H9 (cell line): ENCODE measurements around the gene SPTBN1. TPM values are rescaled to one million over a fixed set of nuclear protein-coding genes. Genes with fewer than 3 reads are reported as not detected.

ENCODE experiments used
- DNase-seq: peaks from one replicate; pipeline ENCODE4 v3.0.0-alpha.2; 2017
- H2AFZ ChIP-seq: one replicate; pipeline ENCODE4 v1.6.1; 2013; ENCODE audit warnings: mild to moderate bottlenecking, low read length, control low read depth, moderate library complexity
- H2AK5ac ChIP-seq: 2 replicates; pipeline ENCODE4 v1.6.1; 2013; ENCODE audit warnings: low read length, control low read depth, mixed read lengths; ENCODE audit not compliant: insufficient read length
- H2BK120ac ChIP-seq: one replicate; pipeline ENCODE4 v1.6.1; 2013; ENCODE audit warnings: low read depth, mild to moderate bottlenecking, low read length, control low read depth, inconsistent platforms; ENCODE audit not compliant: poor library complexity, severe bottlenecking
- H2BK12ac ChIP-seq: 2 replicates; pipeline ENCODE4 v1.6.1; 2013; ENCODE audit warnings: low read length, control low read depth, mixed read lengths, low read depth; ENCODE audit not compliant: insufficient read length
- H2BK15ac ChIP-seq: 2 replicates; pipeline ENCODE4 v1.6.1; 2013; ENCODE audit warnings: low read depth, low read length, control low read depth
- H2BK20ac ChIP-seq: one replicate; pipeline ENCODE4 v1.6.1; 2013; ENCODE audit warnings: low read depth, mild to moderate bottlenecking, low read length, control low read depth, inconsistent platforms; ENCODE audit not compliant: poor library complexity, severe bottlenecking
- H2BK5ac ChIP-seq: 2 replicates; pipeline ENCODE4 v1.6.1; 2013; ENCODE audit warnings: low read length, control low read depth, mixed read lengths; ENCODE audit not compliant: insufficient read length
- H3K14ac ChIP-seq: 2 replicates; pipeline ENCODE4 v1.6.1; 2013; ENCODE audit warnings: low read length, control low read depth; ENCODE audit not compliant: insufficient read depth
- H3K18ac ChIP-seq: 2 replicates; pipeline ENCODE4 v1.6.1; 2013; ENCODE audit warnings: low read depth, mild to moderate bottlenecking, mixed read lengths, low read length, control low read depth; ENCODE audit not compliant: insufficient read length
- H3K23ac ChIP-seq: 2 replicates; pipeline ENCODE4 v1.6.1; 2013; ENCODE audit warnings: low read length, control low read depth, mixed read lengths, low read depth; ENCODE audit not compliant: insufficient read length
- H3K23me2 ChIP-seq: 2 replicates; pipeline ENCODE4 v1.6.1; 2013; ENCODE audit warnings: low read depth, mild to moderate bottlenecking, mixed read lengths, low read length, control low read depth; ENCODE audit not compliant: insufficient read length, poor library complexity, severe bottlenecking
- H3K27ac ChIP-seq: 2 replicates; pipeline ENCODE4 v1.5.1; 2013; ENCODE audit warnings: low read length, control low read depth, mixed read lengths, low read depth; ENCODE audit not compliant: insufficient read length
- H3K27me3 ChIP-seq: 2 replicates; pipeline ENCODE4 v1.6.1; 2013; ENCODE audit warnings: low read length, control low read depth, inconsistent platforms; ENCODE audit not compliant: insufficient read depth
- H3K4ac ChIP-seq: 2 replicates; pipeline ENCODE4 v1.6.1; 2013; ENCODE audit warnings: low read depth, mild to moderate bottlenecking, control low read depth, inconsistent platforms, low read length, moderate library complexity
- H3K4me1 ChIP-seq: 2 replicates; pipeline ENCODE4 v1.6.1; 2013; ENCODE audit warnings: low read length, control low read depth, inconsistent platforms; ENCODE audit not compliant: insufficient read depth
- H3K4me2 ChIP-seq: 2 replicates; pipeline ENCODE4 v1.6.1; 2013; ENCODE audit warnings: low read length, control low read depth, mixed read lengths; ENCODE audit not compliant: insufficient read length, insufficient read depth
- H3K56ac ChIP-seq: 2 replicates; pipeline ENCODE4 v1.6.1; 2013; ENCODE audit warnings: low read depth, mild to moderate bottlenecking, mixed read lengths, low read length, control low read depth; ENCODE audit not compliant: insufficient read length
- H3K79me1 ChIP-seq: 2 replicates; pipeline ENCODE4 v1.6.1; 2013; ENCODE audit warnings: low read depth, mild to moderate bottlenecking, moderate library complexity, low read length, control low read depth, inconsistent platforms; ENCODE audit not compliant: insufficient read depth, poor library complexity, severe bottlenecking
- H3K79me2 ChIP-seq: 2 replicates; pipeline ENCODE4 v1.6.1; 2013; ENCODE audit warnings: low read length, control low read depth, inconsistent platforms; ENCODE audit not compliant: insufficient read depth
- H3K9ac ChIP-seq: 2 replicates; pipeline ENCODE4 v1.6.1; 2013; ENCODE audit warnings: low read length, control low read depth, mixed read lengths; ENCODE audit not compliant: insufficient read length; ENCODE audit errors: extremely low read depth
- H3K9me3 ChIP-seq: one replicate; pipeline ENCODE4 v1.6.1; 2013; ENCODE audit warnings: low read depth, low read length, inconsistent platforms; ENCODE audit not compliant: control insufficient read depth
- H3T11ph ChIP-seq: one replicate; pipeline ENCODE4 v1.6.1; 2013; ENCODE audit warnings: mild to moderate bottlenecking, low read length, control low read depth, inconsistent platforms
- H4K20me1 ChIP-seq: one replicate; pipeline ENCODE4 v1.6.1; 2013; ENCODE audit not compliant: control insufficient read depth, insufficient read length, insufficient read depth
- H4K5ac ChIP-seq: 2 replicates; pipeline ENCODE4 v1.6.1; 2013; ENCODE audit warnings: low read depth, mild to moderate bottlenecking, mixed read lengths, low read length, control low read depth; ENCODE audit not compliant: insufficient read length
- H4K8ac ChIP-seq: replicated peaks from 2 replicates; pipeline ENCODE4 v1.6.1; 2013; ENCODE audit warnings: low read length, control low read depth, mixed read lengths, low read depth; ENCODE audit not compliant: insufficient read length
- H4K91ac ChIP-seq: 2 replicates; pipeline ENCODE4 v1.6.1; 2013; ENCODE audit warnings: low read depth, mild to moderate bottlenecking, moderate library complexity, mixed read lengths, low read length, control low read depth; ENCODE audit not compliant: insufficient read length
- H3K27ac Mint-ChIP-seq, 3 experiments: 2 replicates in 2 of 3; 3 replicates in 1 of 3; pipeline ENCODE4 v1.8.0; 2020 to 2021; ENCODE audit warnings: mixed read lengths in 3 of 3, mild to moderate bottlenecking in 1 of 3, moderate library complexity in 1 of 3
- H3K27me3 Mint-ChIP-seq: 2 replicates; pipeline ENCODE4 v1.8.0; 2021; ENCODE audit warnings: low read depth, mild to moderate bottlenecking, moderate library complexity, mixed read lengths
- H3K36me3 Mint-ChIP-seq, 3 experiments: 2 replicates in 2 of 3; 3 replicates in 1 of 3; pipeline ENCODE4 v1.8.0; 2020 to 2021; ENCODE audit warnings: low read depth in 3 of 3, mixed read lengths in 3 of 3; ENCODE audit not compliant: insufficient read depth in 1 of 3
- H3K4me1 Mint-ChIP-seq, 2 experiments: 2 replicates each; pipeline ENCODE4 v1.8.0; 2020; ENCODE audit warnings: mixed read lengths in 2 of 2
- H3K4me3 Mint-ChIP-seq, 2 experiments: 2 replicates in 1 of 2; 3 replicates in 1 of 2; pipeline ENCODE4 v1.8.0; 2020 to 2021; ENCODE audit warnings: mild to moderate bottlenecking in 2 of 2, mixed read lengths in 2 of 2, moderate library complexity in 1 of 2
- H3K9me3 Mint-ChIP-seq, 2 experiments: 2 replicates in 1 of 2; 3 replicates in 1 of 2; pipeline ENCODE4 v1.8.0; 2020; ENCODE audit warnings: mild to moderate bottlenecking in 2 of 2, mixed read lengths in 2 of 2, moderate library complexity in 1 of 2
- WGBS: extraction: QIAGEN DNeasy Blood & Tissue Kit; methylation state at CpG from one replicate; pipeline ENCODE4 v1.1.7; 2013; ENCODE audit warnings: missing lambda C conversion rate, low lambda C conversion rate, mixed read lengths; ENCODE audit not compliant: insufficient read length; ENCODE audit errors: extremely low coverage; 5-methylcytosine and 5-hydroxymethylcytosine counted together
- total RNA-seq: library from RNA; stranded (reverse); gene quantifications from 2 replicates; pipeline ENCODE4 v1.2.1, GENCODE V29; 2021
- TF ChIP-seq, protein P1 (sequence below): fragments of 200-600 bp; sonication (generic); conservative IDR thresholded peaks from 3 replicates; pipeline ENCODE4 v1.8.0; 2021; ENCODE audit warnings: antibody characterized with exemption, mild to moderate bottlenecking

Gene SPTBN1
- total RNA-seq, 1 experiment from 2014 or later, result 164 TPM

DNA sequence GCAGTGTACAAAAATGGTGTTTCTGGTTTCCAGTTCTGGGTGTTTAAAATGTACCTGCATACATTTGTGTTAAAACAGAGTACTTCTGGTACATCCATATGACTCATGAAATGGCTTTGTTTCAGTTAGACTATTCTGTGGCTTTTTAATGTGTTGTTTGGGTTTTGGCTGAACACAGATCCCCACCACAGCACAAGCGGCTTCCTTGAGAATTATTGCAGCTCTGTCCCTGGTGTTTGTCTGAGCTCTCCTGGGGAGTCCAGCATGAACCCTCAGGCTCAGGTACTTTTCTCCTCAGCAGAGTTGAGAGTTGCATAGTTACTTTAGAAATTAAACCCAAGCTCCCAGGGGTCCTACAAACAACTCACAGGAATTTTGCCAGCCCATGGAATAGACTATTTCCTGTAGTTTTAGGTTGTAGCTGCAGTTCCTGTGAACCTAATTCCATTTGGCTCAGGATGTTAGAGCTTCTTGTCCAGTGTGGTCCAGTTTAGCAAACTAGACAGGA is 202.5 kb downstream of the SPTBN1 start:
- no peak overlapping the region for H4K5ac ChIP-seq
- no peaks in the 10 kb centered on the region for H3K23me2 ChIP-seq
- no peak overlapping the region for H4K91ac ChIP-seq
- H3K27ac ChIP-seq, result no peak overlapping the region
- H2AFZ ChIP-seq, result no peak overlapping the region
- H3K56ac ChIP-seq, result no peak overlapping the region
- H3K4me1 ChIP-seq, result no peaks in the 10 kb centered on the region
- H3K79me2 ChIP-seq, result no peaks in the 10 kb centered on the region
- Mint-ChIP-seq H3K27ac (no peak overlapping the region), H3K36me3 (peaks cover 56 to 96% (median 94%) of the 10 kb centered on the region in 3 experiments; a peak in 6 of 7 replicates), H3K9me3 (no peaks in the 10 kb centered on the region), H3K27me3 (no peaks in the 10 kb centered on the region), H3K4me1 (no peaks in the 10 kb centered on the region), H3K4me3 (no peak overlapping the region)
- no peak overlapping the region for H3K4me2 ChIP-seq
- H3K9ac ChIP-seq, result no peak overlapping the region
- no peaks in the 10 kb centered on the region for H4K20me1 ChIP-seq
- no peak overlapping the region for H3K18ac ChIP-seq
- H2BK15ac ChIP-seq, result no peak overlapping the region
- no CpG with 5 or more reads among the region's 1 CpG for WGBS
- H3K27me3 ChIP-seq, result no peaks in the 10 kb centered on the region
- no peak overlapping the region for H2BK5ac ChIP-seq
- H2BK12ac ChIP-seq, result no peak overlapping the region
- H3K79me1 ChIP-seq, result no peaks in the 10 kb centered on the region
- no peak overlapping the region for H2BK20ac ChIP-seq
- no peak overlapping the region for H3T11ph ChIP-seq
- no peak overlapping the region for H2AK5ac ChIP-seq
- H3K9me3 ChIP-seq, result no peaks in the 10 kb centered on the region
- TF ChIP-seq, protein P1, sequence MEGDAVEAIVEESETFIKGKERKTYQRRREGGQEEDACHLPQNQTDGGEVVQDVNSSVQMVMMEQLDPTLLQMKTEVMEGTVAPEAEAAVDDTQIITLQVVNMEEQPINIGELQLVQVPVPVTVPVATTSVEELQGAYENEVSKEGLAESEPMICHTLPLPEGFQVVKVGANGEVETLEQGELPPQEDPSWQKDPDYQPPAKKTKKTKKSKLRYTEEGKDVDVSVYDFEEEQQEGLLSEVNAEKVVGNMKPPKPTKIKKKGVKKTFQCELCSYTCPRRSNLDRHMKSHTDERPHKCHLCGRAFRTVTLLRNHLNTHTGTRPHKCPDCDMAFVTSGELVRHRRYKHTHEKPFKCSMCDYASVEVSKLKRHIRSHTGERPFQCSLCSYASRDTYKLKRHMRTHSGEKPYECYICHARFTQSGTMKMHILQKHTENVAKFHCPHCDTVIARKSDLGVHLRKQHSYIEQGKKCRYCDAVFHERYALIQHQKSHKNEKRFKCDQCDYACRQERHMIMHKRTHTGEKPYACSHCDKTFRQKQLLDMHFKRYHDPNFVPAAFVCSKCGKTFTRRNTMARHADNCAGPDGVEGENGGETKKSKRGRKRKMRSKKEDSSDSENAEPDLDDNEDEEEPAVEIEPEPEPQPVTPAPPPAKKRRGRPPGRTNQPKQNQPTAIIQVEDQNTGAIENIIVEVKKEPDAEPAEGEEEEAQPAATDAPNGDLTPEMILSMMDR, result no peak
- no peak overlapping the region for H3K4ac ChIP-seq
- H3K14ac ChIP-seq, result no peak overlapping the region
- no peak overlapping the region for H2BK120ac ChIP-seq
- no peak overlapping the region for H4K8ac ChIP-seq
- no peak overlapping the region for H3K23ac ChIP-seq
- DNase-seq, result no peak
